Vagina (tissue), 2 donors: ENCODE data around the gene APBB2.

Experiments used
- POLR2AphosphoS5 ChIP-seq, 2 donors: sonication (generic); formaldehyde crosslinking; IDR thresholded peaks; one replicate each; pipeline ENCODE4 v1.9.0; 2017; ENCODE audit warnings: antibody characterized with exemption in 2 of 2, mild to moderate bottlenecking in 2 of 2, low read depth in 1 of 2; ENCODE audit not compliant: insufficient read depth in 1 of 2
- TF ChIP-seq, protein P1 (sequence below), 3 experiments: fragments of 450-650 bp in 2 of 3; fragments of 200-600 bp in 1 of 3; sonication (generic) in 1 of 3; IDR thresholded peaks; one replicate each; pipeline ENCODE4 v1.5.1; 2017 to 2019; ENCODE audit warnings: antibody characterized with exemption in 3 of 3, mild to moderate bottlenecking in 2 of 3, moderate library complexity in 2 of 3

DNA sequence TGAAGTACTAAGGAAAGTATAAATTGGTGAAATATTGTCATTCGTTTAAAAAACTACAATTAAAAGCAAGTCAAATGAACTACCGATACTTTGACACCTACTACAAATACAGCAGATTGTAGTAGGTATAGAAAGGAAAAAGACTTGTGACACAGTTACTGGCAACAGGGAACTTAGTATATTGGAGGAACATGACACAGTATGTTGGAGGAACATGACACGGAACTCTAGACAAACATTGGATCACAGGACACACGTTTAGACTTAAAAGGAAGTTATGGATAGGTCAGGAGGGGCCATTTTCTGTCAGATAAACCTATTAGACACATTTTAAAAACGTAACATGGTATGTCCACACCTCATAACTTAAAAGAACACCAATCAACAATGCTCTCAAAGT is 132.5 kb downstream of the APBB2 start:
- TF ChIP-seq, protein P1, sequence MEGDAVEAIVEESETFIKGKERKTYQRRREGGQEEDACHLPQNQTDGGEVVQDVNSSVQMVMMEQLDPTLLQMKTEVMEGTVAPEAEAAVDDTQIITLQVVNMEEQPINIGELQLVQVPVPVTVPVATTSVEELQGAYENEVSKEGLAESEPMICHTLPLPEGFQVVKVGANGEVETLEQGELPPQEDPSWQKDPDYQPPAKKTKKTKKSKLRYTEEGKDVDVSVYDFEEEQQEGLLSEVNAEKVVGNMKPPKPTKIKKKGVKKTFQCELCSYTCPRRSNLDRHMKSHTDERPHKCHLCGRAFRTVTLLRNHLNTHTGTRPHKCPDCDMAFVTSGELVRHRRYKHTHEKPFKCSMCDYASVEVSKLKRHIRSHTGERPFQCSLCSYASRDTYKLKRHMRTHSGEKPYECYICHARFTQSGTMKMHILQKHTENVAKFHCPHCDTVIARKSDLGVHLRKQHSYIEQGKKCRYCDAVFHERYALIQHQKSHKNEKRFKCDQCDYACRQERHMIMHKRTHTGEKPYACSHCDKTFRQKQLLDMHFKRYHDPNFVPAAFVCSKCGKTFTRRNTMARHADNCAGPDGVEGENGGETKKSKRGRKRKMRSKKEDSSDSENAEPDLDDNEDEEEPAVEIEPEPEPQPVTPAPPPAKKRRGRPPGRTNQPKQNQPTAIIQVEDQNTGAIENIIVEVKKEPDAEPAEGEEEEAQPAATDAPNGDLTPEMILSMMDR (IDR thresholded peaks at IDR 0.05): no peak
- TF ChIP-seq POLR2AphosphoS5 (IDR thresholded peaks at IDR 0.05; ENCODE audit: insufficient read depth in 1 of 2, low read depth in 1 of 2): no peak
